SK-N-SH (cell line): ENCODE results near the gene POLR3B.

Experiments
- CTCF ChIP-seq: fragments of 200-600 bp; sonication (generic); IDR thresholded peaks from 2 replicates; pipeline ENCODE4 v1.6.1; 2017; ENCODE audit warnings: antibody characterized with exemption, mild to moderate bottlenecking, moderate library complexity
- EZH2phosphoT487 ChIP-seq: fragments of 200-600 bp; sonication (generic); IDR thresholded peaks from 2 replicates; pipeline ENCODE4 v1.6.1; 2017; ENCODE audit warnings: low read depth, mixed run types, mild to moderate bottlenecking, antibody characterized with exemption, moderate library complexity, borderline replicate concordance
- FOXJ3 ChIP-seq: sonication (generic); formaldehyde crosslinking; IDR thresholded peaks from 2 replicates; pipeline ENCODE4 v1.5.1; 2020; ENCODE audit warnings: mild to moderate bottlenecking, missing genetic modification reagents
- POLR2AphosphoS5 ChIP-seq: IDR thresholded peaks from 2 replicates; pipeline ENCODE4 v1.6.1; 2012; ENCODE audit warnings: low read depth, low read length
- RAD21 ChIP-seq: IDR thresholded peaks from 2 replicates; pipeline ENCODE4 v1.6.1; 2012; ENCODE audit warnings: mild to moderate bottlenecking, low read length
- TF ChIP-seq, protein P1 (sequence below): IDR thresholded peaks from 2 replicates; pipeline ENCODE4 v1.4.0; 2012; ENCODE audit warnings: low read depth

GRCh38 chr12:106333010-106333409, 24.5 kb upstream of the POLR3B start:
- TF ChIP-seq, protein P1, sequence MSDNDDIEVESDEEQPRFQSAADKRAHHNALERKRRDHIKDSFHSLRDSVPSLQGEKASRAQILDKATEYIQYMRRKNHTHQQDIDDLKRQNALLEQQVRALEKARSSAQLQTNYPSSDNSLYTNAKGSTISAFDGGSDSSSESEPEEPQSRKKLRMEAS: no peak
- TF ChIP-seq POLR2AphosphoS5: no peak
- no peak for TF ChIP-seq RAD21
- no peak for TF ChIP-seq FOXJ3 (CRISPR knock-in tag)
- TF ChIP-seq EZH2phosphoT487: no peak
- TF ChIP-seq CTCF: no peak
